Activated T-helper 2 cell treated with anti-CD3 and anti-CD28 coated beads, Interferon-gamma antibody, Interleukin-2, Interleukin-4, amounts not matched to agents 10 μg/mL and 5 μg/mL and 100 μg/mL, durations not matched to agents 14 hours and 24 hours and 36 hours (primary cell): ENCODE results near the gene DGKB. TPM values are rescaled to one million over a fixed set of nuclear protein-coding genes. Genes with fewer than 3 reads are reported as not detected.
"Not testable (repeated sequence)": the region's sequence is repeated elsewhere in the genome, so short reads cannot be mapped to it uniquely, and the experiment has no call there.

Experiments
- DNase-seq: peaks from one replicate; pipeline ENCODE4 v3.0.0; 2021; ENCODE audit warnings: low spot score
- H3K27ac Mint-ChIP-seq: one replicate; pipeline ENCODE4 v1.8.0; 2021; ENCODE audit warnings: mixed read lengths
- H3K27me3 Mint-ChIP-seq: one replicate; pipeline ENCODE4 v1.8.0; 2021; ENCODE audit warnings: low read depth, mixed read lengths
- H3K36me3 Mint-ChIP-seq: one replicate; pipeline ENCODE4 v1.8.0; 2021; ENCODE audit warnings: low read depth, mixed read lengths
- H3K4me1 Mint-ChIP-seq: one replicate; pipeline ENCODE4 v1.8.0; 2021; ENCODE audit warnings: low read depth, mixed read lengths
- H3K4me3 Mint-ChIP-seq: one replicate; pipeline ENCODE4 v1.8.0; 2021; ENCODE audit warnings: low read depth, mild to moderate bottlenecking, moderate library complexity, mixed read lengths
- H3K9me3 Mint-ChIP-seq: one replicate; pipeline ENCODE4 v1.8.0; 2021; ENCODE audit warnings: mixed read lengths
- intact Hi-C: fragments of 100-400 bp; cut with micrococcal nuclease; formaldehyde crosslinking; loops from one replicate; pipeline ENCODE4 v1.15.1; 2023
- total RNA-seq: library from RNA; stranded (reverse); gene quantifications from 2 replicates; pipeline ENCODE4 v1.2.3, GENCODE V29; 2022

Gene DGKB
- total RNA-seq, 1 donor from 2014 or later: not detected

DNA sequence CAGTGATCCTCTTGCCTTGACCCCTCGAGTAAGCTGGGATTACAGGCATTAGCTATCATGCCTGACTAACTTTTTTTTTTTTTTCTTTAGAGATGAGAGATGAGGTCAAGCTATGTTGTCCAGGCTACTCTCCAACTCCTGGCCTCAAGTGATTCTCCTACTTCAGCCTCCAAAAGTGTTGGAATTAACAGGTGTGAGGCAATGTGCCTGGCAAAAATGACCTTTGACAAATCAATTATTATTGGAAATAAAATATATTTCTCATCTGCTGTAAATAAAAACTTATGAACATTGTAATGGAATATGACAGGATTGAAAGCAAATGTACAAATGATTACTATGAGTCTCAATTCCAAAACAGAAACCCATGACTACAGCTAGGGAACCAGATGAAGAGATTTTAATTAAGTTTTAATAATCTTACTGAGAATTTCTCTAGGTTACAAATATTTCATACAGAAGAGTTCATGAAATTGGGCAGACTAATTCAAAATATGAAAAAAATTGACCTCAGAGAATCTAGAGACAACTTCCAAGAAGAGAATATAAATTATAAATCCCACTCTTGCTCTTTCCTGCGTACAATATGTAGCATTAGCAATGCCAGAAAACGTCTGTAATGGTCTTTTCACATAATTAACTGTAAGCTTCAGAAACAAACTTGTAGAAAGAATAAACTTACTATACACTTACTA lies 414.7 kb downstream of the DGKB start:
- Mint-ChIP-seq H3K27ac (no peak overlapping the region), H3K4me1 (no peaks in the 10 kb centered on the region), H3K36me3 (no peaks in the 10 kb centered on the region), H3K27me3 (no peaks in the 10 kb centered on the region), H3K9me3 (peaks cover 4% of the 10 kb centered on the region), H3K4me3 (no peak overlapping the region)
- intact Hi-C loops: no loop called here
- no peak for DNase-seq

DNA sequence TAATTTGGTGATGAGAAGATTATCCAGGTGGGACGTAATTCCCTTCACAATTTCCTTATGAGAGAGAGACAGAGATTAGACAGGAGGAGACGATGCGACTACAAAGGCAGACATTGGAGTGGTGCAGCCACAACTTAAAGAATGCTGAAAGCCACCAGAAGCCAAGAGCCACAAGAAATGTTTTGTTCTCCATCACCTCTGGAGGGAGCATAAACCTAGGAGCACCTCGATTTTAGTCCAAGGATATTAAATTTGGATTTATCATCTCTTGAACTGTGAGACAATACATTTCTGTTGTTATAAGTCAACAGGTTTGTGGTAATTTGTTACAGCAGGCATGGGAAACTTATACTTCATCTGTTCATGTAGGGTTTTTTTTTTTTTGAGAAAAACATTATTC lies 418.9 kb downstream of the DGKB start:
- no peak overlapping the region for H3K4me3 Mint-ChIP-seq
- intact Hi-C loops: no loop called here
- H3K27ac Mint-ChIP-seq: no peak overlapping the region
- H3K36me3 Mint-ChIP-seq: no peaks in the 10 kb centered on the region
- H3K27me3 Mint-ChIP-seq: no peaks in the 10 kb centered on the region
- DNase-seq: no peak
- no peaks in the 10 kb centered on the region for H3K4me1 Mint-ChIP-seq
- peaks cover 4% of the 10 kb centered on the region for H3K9me3 Mint-ChIP-seq

GRCh38 chr7:14480281-14480680 lies 422.3 kb downstream of the DGKB start:
- H3K4me1 Mint-ChIP-seq: no peaks in the 10 kb centered on the region
- H3K4me3 Mint-ChIP-seq: no peak overlapping the region
- no peaks in the 10 kb centered on the region for H3K27me3 Mint-ChIP-seq
- H3K36me3 Mint-ChIP-seq: no peaks in the 10 kb centered on the region
- intact Hi-C loops: no loop called here
- DNase-seq: no peak
- no peak overlapping the region for H3K27ac Mint-ChIP-seq
- H3K9me3 Mint-ChIP-seq: peaks cover 4% of the 10 kb centered on the region

DNA sequence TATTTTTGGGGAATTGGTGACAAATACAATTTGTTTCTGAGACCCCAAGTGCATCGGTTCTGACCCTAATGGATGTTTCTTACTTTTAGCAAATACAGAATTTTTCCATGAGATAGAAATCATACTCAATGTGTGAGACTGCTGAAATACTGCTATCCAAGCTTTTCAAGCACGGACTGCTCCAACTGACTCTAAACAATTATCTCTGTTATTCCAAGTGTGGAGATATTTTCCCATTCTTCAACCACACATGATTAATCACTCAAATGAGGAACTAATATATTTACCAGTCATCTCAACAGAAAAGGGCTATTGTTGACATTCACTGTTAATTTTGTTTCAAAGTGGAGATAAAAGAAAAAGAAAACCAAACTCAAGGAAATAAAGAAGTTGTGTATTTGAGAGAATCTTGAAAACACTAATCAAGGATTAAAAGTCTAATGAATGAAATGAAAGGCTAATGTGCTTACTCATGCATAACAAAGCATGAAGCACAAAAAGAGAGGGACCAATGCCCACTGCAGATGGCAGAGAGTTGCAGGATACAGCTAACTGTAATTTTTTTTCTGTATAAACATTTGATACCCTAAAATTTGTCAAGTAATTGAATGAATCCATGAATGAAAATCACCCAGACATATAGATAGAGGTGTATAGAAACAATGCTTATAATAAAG lies 423.6 kb downstream of the DGKB start:
- intact Hi-C loops: no loop called here
- H3K4me1 Mint-ChIP-seq: no peaks in the 10 kb centered on the region
- peaks cover 4% of the 10 kb centered on the region for H3K9me3 Mint-ChIP-seq
- H3K27me3 Mint-ChIP-seq: no peaks in the 10 kb centered on the region
- H3K27ac Mint-ChIP-seq: no peak overlapping the region
- H3K4me3 Mint-ChIP-seq: no peak overlapping the region
- H3K36me3 Mint-ChIP-seq: no peaks in the 10 kb centered on the region
- DNase-seq: no peak

GRCh38 chr7:14461716-14462115 lies 440.8 kb downstream of the DGKB start:
- H3K4me1 Mint-ChIP-seq, H3K27me3 Mint-ChIP-seq, H3K9me3 Mint-ChIP-seq, DNase-seq, H3K4me3 Mint-ChIP-seq, H3K36me3 Mint-ChIP-seq, intact Hi-C loops, H3K27ac Mint-ChIP-seq: not testable (repeated sequence)

- intact Hi-C loops: loop anchor here (5.0 kb wide), 1 partner anchor 932 kb away; no protein-coding TSS in a partner anchor
- not testable (repeated sequence) for H3K9me3 Mint-ChIP-seq, H3K27me3 Mint-ChIP-seq, DNase-seq, H3K36me3 Mint-ChIP-seq, H3K4me1 Mint-ChIP-seq, H3K4me3 Mint-ChIP-seq, H3K27ac Mint-ChIP-seq
These were observed 443.7 kb downstream of the DGKB start for GRCh38 chr7:14458846-14459245.

GRCh38 chr7:14457568-14458453 lies 444.7 kb downstream of the DGKB start:
- no peaks in the 10 kb centered on the region for H3K4me1 Mint-ChIP-seq
- no peaks in the 10 kb centered on the region for H3K36me3 Mint-ChIP-seq
- DNase-seq: peak; percentile 10
- intact Hi-C loops: loop anchor here (2.0 to 5.0 kb wide), 2 partner anchors 931 to 1177 kb away; no protein-coding TSS in a partner anchor
- no peak overlapping the region for H3K4me3 Mint-ChIP-seq
- H3K27me3 Mint-ChIP-seq: no peaks in the 10 kb centered on the region
- no peak overlapping the region for H3K27ac Mint-ChIP-seq
- no peaks in the 10 kb centered on the region for H3K9me3 Mint-ChIP-seq

DNA sequence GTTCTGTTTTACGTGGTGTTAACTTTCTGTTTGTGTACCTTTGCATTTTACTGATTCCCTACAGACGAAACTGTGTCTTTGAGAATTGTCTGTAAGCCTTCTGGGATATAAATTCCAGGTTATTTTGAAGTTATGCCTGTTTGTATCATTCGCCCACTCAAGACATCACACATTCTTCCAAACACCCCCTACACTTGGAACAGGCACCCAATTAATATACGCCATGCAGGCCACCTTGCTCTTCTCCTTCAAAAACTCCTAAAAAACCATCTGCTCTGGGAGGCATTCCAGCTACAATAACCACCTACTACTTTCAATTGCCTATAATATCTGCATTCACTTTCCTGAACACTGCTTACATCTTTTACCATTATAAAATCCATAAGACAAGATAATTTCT lies 453.3 kb downstream of the DGKB start:
- intact Hi-C loops: no loop called here
- no peaks in the 10 kb centered on the region for H3K27me3 Mint-ChIP-seq
- DNase-seq: no peak
- H3K9me3 Mint-ChIP-seq: peaks cover 4% of the 10 kb centered on the region
- no peaks in the 10 kb centered on the region for H3K4me1 Mint-ChIP-seq
- no peaks in the 10 kb centered on the region for H3K36me3 Mint-ChIP-seq
- no peak overlapping the region for H3K4me3 Mint-ChIP-seq
- no peak overlapping the region for H3K27ac Mint-ChIP-seq

DNA sequence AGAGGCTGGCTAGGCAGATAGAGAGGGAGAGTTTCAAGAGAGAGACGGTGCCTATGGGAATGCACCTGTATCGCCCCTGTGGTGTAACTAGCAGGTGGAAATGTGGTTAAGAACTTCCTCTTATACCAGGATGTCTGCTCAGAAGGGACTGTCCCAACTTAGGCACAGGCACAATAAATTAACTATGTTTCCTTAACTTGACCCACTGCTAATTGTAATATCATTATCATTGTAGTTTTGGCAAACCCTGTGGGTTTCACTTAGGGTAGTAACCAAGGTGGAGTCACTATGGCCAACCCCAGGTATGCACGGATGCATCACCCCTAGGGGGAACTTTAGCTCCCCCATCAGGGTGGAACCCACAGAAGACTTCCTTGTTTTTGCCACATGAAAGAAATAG lies 455.7 kb downstream of the DGKB start:
- no peak overlapping the region for H3K27ac Mint-ChIP-seq
- DNase-seq: no peak
- intact Hi-C loops: no loop called here
- no peak overlapping the region for H3K4me3 Mint-ChIP-seq
- H3K36me3 Mint-ChIP-seq: no peaks in the 10 kb centered on the region
- no peaks in the 10 kb centered on the region for H3K4me1 Mint-ChIP-seq
- no peaks in the 10 kb centered on the region for H3K27me3 Mint-ChIP-seq
- H3K9me3 Mint-ChIP-seq: peaks cover 8% of the 10 kb centered on the region

- H3K4me3 Mint-ChIP-seq: no peak overlapping the region
- no peaks in the 10 kb centered on the region for H3K27me3 Mint-ChIP-seq
These were observed 456.3 kb downstream of the DGKB start for GRCh38 chr7:14446219-14446618.

GRCh38 chr7:14438366-14438765 lies 464.2 kb downstream of the DGKB start:
- Mint-ChIP-seq H3K27me3 (no peaks in the 10 kb centered on the region), H3K9me3 (no peaks in the 10 kb centered on the region), H3K36me3 (no peaks in the 10 kb centered on the region), H3K4me3 (no peak overlapping the region), H3K27ac (no peak overlapping the region), H3K4me1 (no peaks in the 10 kb centered on the region)
- no peak for DNase-seq
- intact Hi-C loops: no loop called here

More at GRCh38 chr7:14446219-14446618, 456.3 kb downstream of the DGKB start:
- Mint-ChIP-seq H3K4me1 (no peaks in the 10 kb centered on the region), H3K36me3 (no peaks in the 10 kb centered on the region), H3K27ac (no peak overlapping the region), H3K9me3 (peaks cover 8% of the 10 kb centered on the region)
- intact Hi-C loops: no loop called here
- DNase-seq: no peak

DNA sequence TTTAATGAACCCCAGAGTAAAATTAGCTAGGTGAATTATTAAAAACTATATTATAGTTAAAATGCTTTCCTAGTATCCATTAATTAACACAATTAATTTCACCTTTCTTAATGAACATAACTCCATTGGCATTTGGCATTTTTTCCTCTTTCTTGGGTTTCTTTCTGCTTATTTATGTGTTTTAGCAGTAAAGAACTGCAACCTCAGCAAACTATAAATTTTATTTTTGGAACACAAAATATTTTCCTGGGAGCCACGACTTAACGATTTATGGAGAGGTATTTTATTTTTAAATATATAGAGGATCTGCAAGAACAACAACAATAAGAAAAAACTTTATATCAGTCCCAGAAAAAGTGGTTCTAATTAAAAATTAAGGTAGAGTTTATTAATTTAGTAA lies 465.7 kb downstream of the DGKB start:
- Mint-ChIP-seq H3K9me3 (peaks cover 3% of the 10 kb centered on the region), H3K4me1 (no peaks in the 10 kb centered on the region), H3K27me3 (no peaks in the 10 kb centered on the region), H3K4me3 (no peak overlapping the region), H3K27ac (no peak overlapping the region), H3K36me3 (no peaks in the 10 kb centered on the region)
- no peak for DNase-seq
- intact Hi-C loops: no loop called here

GRCh38 chr7:14432924-14433323 lies 469.6 kb downstream of the DGKB start:
- Mint-ChIP-seq H3K4me3 (no peak overlapping the region), H3K9me3 (peaks cover 7% of the 10 kb centered on the region), H3K4me1 (no peaks in the 10 kb centered on the region), H3K36me3 (no peaks in the 10 kb centered on the region), H3K27ac (no peak overlapping the region), H3K27me3 (no peaks in the 10 kb centered on the region)
- intact Hi-C loops: no loop called here
- DNase-seq: no peak
